ENCODE results near the gene COL5A1. TPM values are rescaled to one million over a fixed set of nuclear protein-coding genes. Genes with fewer than 3 reads are reported as not detected.
"Not testable (repeated sequence)": the region's sequence is repeated elsewhere in the genome, so short reads cannot be mapped to it uniquely, and the experiment has no call there.

COL5A1 gene
- total RNA-seq, 1 donor from 2014 or later: 99.6 TPM

GRCh38 chr9:134663753-134664415 lies 22.3 kb downstream of the COL5A1 start:
- intact Hi-C loops (cut with DNase I): loop anchor here (2.0 to 5.0 kb wide), 4 partner anchors 19 to 337 kb away; partner anchors contain the start of gene RXRA
- Histone ChIP-seq H3K4me1 (peaks cover 29 to 44% of the 10 kb centered on the region in 2 donors), H3K27ac (peak overlapping the region; percentile 79 to 88), H3K4me3 (no peak overlapping the region), H3K36me3 (no peaks in the 10 kb centered on the region), H3K27me3 (no peaks in the 10 kb centered on the region), H3K9me3 (no peaks in the 10 kb centered on the region)
- TF ChIP-seq CTCF (IDR thresholded peaks at IDR 0.05): peak in 1 of 3 experiments; percentile 17
- DNase-seq (ENCODE audit: low spot score in 2 of 2): no peak

GRCh38 chr9:134664446-134664845 lies 22.8 kb downstream of the COL5A1 start:
- no peaks in the 10 kb centered on the region for H3K9me3 ChIP-seq
- intact Hi-C loops (cut with DNase I): loop anchor here (5.0 kb wide), 2 partner anchors 207 to 337 kb away; partner anchors contain the start of gene RXRA
- no peaks in the 10 kb centered on the region for H3K27me3 ChIP-seq
- H3K36me3 ChIP-seq: no peaks in the 10 kb centered on the region
- H3K4me3 ChIP-seq: no peak overlapping the region
- DNase-seq (ENCODE audit: low spot score in 2 of 2): no peak
- no peak for TF ChIP-seq CTCF (IDR thresholded peaks at IDR 0.05)
- peak overlapping the region in 1 of 2 donors; percentile 88 for H3K27ac ChIP-seq
- H3K4me1 ChIP-seq: peaks cover 25 to 41% of the 10 kb centered on the region in 2 donors

- no peak overlapping the region for H3K4me3 ChIP-seq
- H3K27ac ChIP-seq: no peak overlapping the region
- H3K27me3 ChIP-seq: no peaks in the 10 kb centered on the region
- peaks cover 19 to 38% of the 10 kb centered on the region in 2 donors for H3K4me1 ChIP-seq
- H3K9me3 ChIP-seq: no peaks in the 10 kb centered on the region
- no peaks in the 10 kb centered on the region for H3K36me3 ChIP-seq
- TF ChIP-seq CTCF (IDR thresholded peaks at IDR 0.05): no peak
- no peak for DNase-seq (ENCODE audit: low spot score in 2 of 2)
- intact Hi-C loops (cut with DNase I): no loop called here
Measured at GRCh38 chr9:134666208-134666607, 24.6 kb downstream of the COL5A1 start.

GRCh38 chr9:134666831-134667230 lies 25.2 kb downstream of the COL5A1 start:
- Histone ChIP-seq H3K4me3 (no peak overlapping the region), H3K27me3 (no peaks in the 10 kb centered on the region), H3K27ac (no peak overlapping the region), H3K36me3 (no peaks in the 10 kb centered on the region), H3K4me1 (peaks cover 17 to 36% of the 10 kb centered on the region in 2 donors), H3K9me3 (no peaks in the 10 kb centered on the region)
- intact Hi-C loops (cut with DNase I): no loop called here
- no peak for DNase-seq (ENCODE audit: low spot score in 2 of 2)
- TF ChIP-seq CTCF (IDR thresholded peaks at IDR 0.05): no peak

- intact Hi-C loops (cut with DNase I): not testable (repeated sequence)
Measured at GRCh38 chr9:134668977-134669376, 27.4 kb downstream of the COL5A1 start.

GRCh38 chr9:134669399-134669955 lies 27.9 kb downstream of the COL5A1 start:
- Histone ChIP-seq H3K27me3 (no peaks in the 10 kb centered on the region), H3K9me3 (no peaks in the 10 kb centered on the region), H3K36me3 (no peaks in the 10 kb centered on the region), H3K4me1 (peaks cover 4 to 16% of the 10 kb centered on the region in 2 donors), H3K4me3 (no peak overlapping the region), H3K27ac (no peak overlapping the region)
- intact Hi-C loops (cut with DNase I): no loop called here
- DNase-seq (ENCODE audit: low spot score in 2 of 2): no peak
- TF ChIP-seq CTCF (IDR thresholded peaks at IDR 0.05): no peak

More at GRCh38 chr9:134668977-134669376, 27.4 kb downstream of the COL5A1 start:
- not testable (repeated sequence) for H3K27me3 ChIP-seq; H3K36me3 ChIP-seq; H3K4me3 ChIP-seq; H3K27ac ChIP-seq; H3K9me3 ChIP-seq; DNase-seq (ENCODE audit: low spot score in 2 of 2)
- H3K4me1 ChIP-seq: peaks cover 4 to 16% of the 10 kb centered on the region in 2 donors
